HCT116 (cell line): Measurements from ENCODE around the gene KCNH3. TPM values are rescaled to one million over a fixed set of nuclear protein-coding genes. Genes with fewer than 3 reads are reported as not detected.

ENCODE experiments used
- ATAC-seq: fragments of 200-7000 bp; cut with Tn5 transposase; 2 replicates; pipeline ENCODE4 v1.9.1; 2020; ENCODE audit warnings: mild to moderate bottlenecking, moderate library complexity
- BruUV-seq: library from RNA; stranded (reverse); fragments of 400-500 nt; replicated peaks from 2 replicates; lab custom pipeline; 2021; lab: Mats Ljungman, UMichigan
- CTCF ChIA-PET: fragments of 300-600 bp; sonication (Branson Sonifier 250); formaldehyde crosslinking; loops from one replicate; lab custom pipeline; 2021; ENCODE audit warnings: antibody characterized with exemption; lab: Charles Lee
- POLR2A ChIA-PET: fragments of 300-600, 350-600 bp; sonication (Branson Sonifier 250); formaldehyde crosslinking; loops from one replicate; lab custom pipeline; 2021; ENCODE audit warnings: antibody characterized with exemption; lab: Charles Lee
- RAD21 ChIA-PET, 2 experiments: fragments of 300-600 bp; sonication (Branson Sonifier 250); formaldehyde crosslinking; loops; one replicate each; lab custom pipeline; 2023; ENCODE audit warnings: low total read pairs in 2 of 2; ENCODE audit not compliant: uncharacterized antibody in 2 of 2, unreplicated experiment in 2 of 2, low non-redundant PET in 1 of 2; lab: Charles Lee
- DNase-seq: peaks from one replicate; pipeline ENCODE4 v3.0.0-alpha.2; 2010; ENCODE audit warnings: low read depth, low spot score
- H2AFZ ChIP-seq: fragments of 200-600 bp; shearing (Covaris generic), sonication (generic); 2 replicates; pipeline ENCODE4 v1.6.1; 2017; ENCODE audit warnings: low read depth, mixed run types, mixed read lengths, antibody characterized with exemption, low read length; ENCODE audit not compliant: poor library complexity, severe bottlenecking
- H3K27ac ChIP-seq: 2 replicates; pipeline ENCODE4 v1.5.1; 2012; ENCODE audit warnings: low read depth, low read length
- H3K27me3 ChIP-seq: fragments of 200-600 bp; sonication (generic); 2 replicates; pipeline ENCODE4 v1.6.1; 2016; ENCODE audit warnings: mixed run types, low read length, mixed read lengths; ENCODE audit not compliant: insufficient read depth
- H3K36me3 ChIP-seq, 2 experiments: fragments of 200-500 bp in 1 of 2; fragments of 200-600 bp in 1 of 2; sonication (Bioruptor generic) in 1 of 2; sonication (generic) in 1 of 2; 2 replicates each; pipeline versions ENCODE4 v1.5.1 to v1.6.1; 2014 to 2016; ENCODE audit warnings: low read length in 2 of 2, inconsistent platforms in 1 of 2, mixed read lengths in 1 of 2, mixed run types in 1 of 2; ENCODE audit not compliant: insufficient read depth in 2 of 2, control insufficient read depth in 1 of 2
- H3K4me1 ChIP-seq, 2 experiments: fragments of 200-600 bp in 1 of 2; sonication (generic) in 1 of 2; 2 replicates each; pipeline versions ENCODE4 v1.5.1 to v1.6.1; 2012 to 2017; ENCODE audit warnings: low read length in 2 of 2, inconsistent platforms in 1 of 2, mild to moderate bottlenecking in 1 of 2, mixed read lengths in 1 of 2, mixed run types in 1 of 2, moderate library complexity in 1 of 2; ENCODE audit not compliant: insufficient read depth in 2 of 2, control insufficient read depth in 1 of 2
- H3K4me2 ChIP-seq: fragments of 200-600 bp; sonication (generic); 2 replicates; pipeline ENCODE4 v1.6.1; 2017; ENCODE audit warnings: mixed run types, low read length, mixed read lengths
- H3K4me3 ChIP-seq, 2 experiments: fragments of 200-600 bp in 1 of 2; sonication (generic) in 1 of 2; replicated peaks in 1 of 2; 2 replicates each; pipeline ENCODE4 v1.5.1; 2011 to 2016; ENCODE audit warnings: low read length in 2 of 2, control low read depth in 1 of 2, low read depth in 1 of 2, mild to moderate bottlenecking in 1 of 2, mixed read lengths in 1 of 2, mixed run types in 1 of 2
- H3K79me2 ChIP-seq: fragments of 200-600 bp; sonication (generic); 2 replicates; pipeline ENCODE4 v1.6.1; 2017; ENCODE audit warnings: mild to moderate bottlenecking, mixed run types, low read length, moderate library complexity, mixed read lengths; ENCODE audit not compliant: insufficient read depth
- H3K9ac ChIP-seq: fragments of 200-600 bp; sonication (generic); 2 replicates; pipeline ENCODE4 v1.6.1; 2016; ENCODE audit warnings: low read length, mixed read lengths
- H3K9me2 ChIP-seq: fragments of 200-600 bp; sonication (generic), shearing (Covaris generic); 2 replicates; pipeline ENCODE4 v1.6.1; 2017; ENCODE audit warnings: mixed run types, mild to moderate bottlenecking, moderate library complexity; ENCODE audit not compliant: insufficient read depth
- H3K9me3 ChIP-seq, 2 experiments: fragments of 200-500 bp in 1 of 2; fragments of 200-600 bp in 1 of 2; sonication (Bioruptor generic) in 1 of 2; sonication (generic) in 1 of 2; 2 replicates each; pipeline ENCODE4 v1.6.1; 2014 to 2017; ENCODE audit warnings: low read length in 2 of 2, mixed read lengths in 2 of 2, inconsistent platforms in 1 of 2, low read depth in 1 of 2, mild to moderate bottlenecking in 1 of 2, mixed run types in 1 of 2, moderate library complexity in 1 of 2; ENCODE audit not compliant: control insufficient read depth in 1 of 2, insufficient read depth in 1 of 2
- H4K20me1 ChIP-seq: fragments of 200-600 bp; sonication (generic), shearing (Covaris generic); 2 replicates; pipeline ENCODE4 v1.6.1; 2017; ENCODE audit warnings: mixed run types, mild to moderate bottlenecking, moderate library complexity; ENCODE audit not compliant: insufficient read depth
- TCF7L2 ChIP-seq: IDR thresholded peaks from 2 replicates; pipeline ENCODE4 v1.7.0; 2011; ENCODE audit warnings: borderline replicate concordance, inconsistent platforms; ENCODE audit not compliant: insufficient read depth, insufficient read length; ENCODE audit errors: extremely low read depth
- intact Hi-C: fragments of 100-400 bp; cut with micrococcal nuclease; formaldehyde crosslinking; loops from 2 replicates; pipeline ENCODE4 v1.10.0; 2022
- total RNA-seq: library from RNA; stranded (reverse); gene quantifications from one replicate; pipeline ENCODE4 v1.2.1, GENCODE V29; 2021; ENCODE audit not compliant: unreplicated experiment
- TF ChIP-seq, protein P1 (sequence below): IDR thresholded peaks from 2 replicates; pipeline ENCODE4 v1.6.1; 2012; ENCODE audit warnings: low read depth

The KCNH3 gene
- total RNA-seq, 1 experiment from 2014 or later: 35.3 TPM

GRCh38 chr12:49565406-49566265 lies 26.8 kb downstream of the KCNH3 start:
- no peak for DNase-seq
- H3K9ac ChIP-seq: no peak overlapping the region
- intact Hi-C loops: loop anchor here (5.0 kb wide), 1 partner anchor 208 kb away; no protein-coding TSS in a partner anchor
- H3K27me3 ChIP-seq: no peaks in the 10 kb centered on the region
- no peak for ATAC-seq
- ChIA-PET RAD21 (no interaction called here), CTCF (no interaction called here), POLR2A (no interaction called here)
- peaks cover 8 to 15% of the 10 kb centered on the region in 2 experiments; a peak in 3 of 4 replicates for H3K4me1 ChIP-seq
- H2AFZ ChIP-seq: no peak overlapping the region
- peaks cover 14 to 42% of the 10 kb centered on the region in 2 experiments; a peak in 3 of 4 replicates for H3K36me3 ChIP-seq
- H3K9me3 ChIP-seq: no peaks in the 10 kb centered on the region
- no peak overlapping the region for H3K4me3 ChIP-seq
- peaks cover 54% of the 10 kb centered on the region for H3K79me2 ChIP-seq
- no peaks in the 10 kb centered on the region for H4K20me1 ChIP-seq
- TF ChIP-seq, protein P1, sequence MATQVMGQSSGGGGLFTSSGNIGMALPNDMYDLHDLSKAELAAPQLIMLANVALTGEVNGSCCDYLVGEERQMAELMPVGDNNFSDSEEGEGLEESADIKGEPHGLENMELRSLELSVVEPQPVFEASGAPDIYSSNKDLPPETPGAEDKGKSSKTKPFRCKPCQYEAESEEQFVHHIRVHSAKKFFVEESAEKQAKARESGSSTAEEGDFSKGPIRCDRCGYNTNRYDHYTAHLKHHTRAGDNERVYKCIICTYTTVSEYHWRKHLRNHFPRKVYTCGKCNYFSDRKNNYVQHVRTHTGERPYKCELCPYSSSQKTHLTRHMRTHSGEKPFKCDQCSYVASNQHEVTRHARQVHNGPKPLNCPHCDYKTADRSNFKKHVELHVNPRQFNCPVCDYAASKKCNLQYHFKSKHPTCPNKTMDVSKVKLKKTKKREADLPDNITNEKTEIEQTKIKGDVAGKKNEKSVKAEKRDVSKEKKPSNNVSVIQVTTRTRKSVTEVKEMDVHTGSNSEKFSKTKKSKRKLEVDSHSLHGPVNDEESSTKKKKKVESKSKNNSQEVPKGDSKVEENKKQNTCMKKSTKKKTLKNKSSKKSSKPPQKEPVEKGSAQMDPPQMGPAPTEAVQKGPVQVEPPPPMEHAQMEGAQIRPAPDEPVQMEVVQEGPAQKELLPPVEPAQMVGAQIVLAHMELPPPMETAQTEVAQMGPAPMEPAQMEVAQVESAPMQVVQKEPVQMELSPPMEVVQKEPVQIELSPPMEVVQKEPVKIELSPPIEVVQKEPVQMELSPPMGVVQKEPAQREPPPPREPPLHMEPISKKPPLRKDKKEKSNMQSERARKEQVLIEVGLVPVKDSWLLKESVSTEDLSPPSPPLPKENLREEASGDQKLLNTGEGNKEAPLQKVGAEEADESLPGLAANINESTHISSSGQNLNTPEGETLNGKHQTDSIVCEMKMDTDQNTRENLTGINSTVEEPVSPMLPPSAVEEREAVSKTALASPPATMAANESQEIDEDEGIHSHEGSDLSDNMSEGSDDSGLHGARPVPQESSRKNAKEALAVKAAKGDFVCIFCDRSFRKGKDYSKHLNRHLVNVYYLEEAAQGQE: no peak
- no peak for TF ChIP-seq TCF7L2
- H3K4me2 ChIP-seq: no peak overlapping the region
- H3K27ac ChIP-seq: no peak overlapping the region
- H3K9me2 ChIP-seq: no peaks in the 10 kb centered on the region
- no TSS peak for BruUV-seq
